Lung (tissue), 12 donors: ENCODE data around the gene KCNIP4. TPM values are rescaled to one million over a fixed set of nuclear protein-coding genes. Genes with fewer than 3 reads are reported as not detected.

Experiments
- ATAC-seq: fragments of 200-7000 bp; cut with Tn5 transposase; one replicate; pipeline ENCODE4 v1.9.1; 2020; ENCODE audit warnings: moderate number of reproducible peaks; ENCODE audit not compliant: insufficient read depth, low FRiP score
- DNase-seq, 3 donors: peaks; one replicate each; pipeline ENCODE4 v3.0.0-alpha.2; 2013 to 2017
- H3K27ac ChIP-seq, 2 donors: one replicate each; pipeline ENCODE4 v1.5.1; 2013; ENCODE audit warnings: mild to moderate bottlenecking in 2 of 2, moderate library complexity in 2 of 2, control low read depth in 1 of 2, inconsistent platforms in 1 of 2, low read depth in 1 of 2, low read length in 1 of 2
- H3K27me3 ChIP-seq, 3 donors: one replicate each; pipeline ENCODE4 v1.5.1; 2013; ENCODE audit warnings: low read length in 2 of 3; ENCODE audit not compliant: control insufficient read depth in 3 of 3, insufficient read depth in 3 of 3
- H3K36me3 ChIP-seq, 4 donors: one replicate each; pipeline ENCODE4 v1.5.1; 2013; ENCODE audit warnings: low read length in 4 of 4, mild to moderate bottlenecking in 1 of 4, moderate library complexity in 1 of 4; ENCODE audit not compliant: control insufficient read depth in 4 of 4, insufficient read depth in 4 of 4
- H3K4me1 ChIP-seq, 5 donors: one replicate each; pipeline ENCODE4 v1.5.1; 2013; ENCODE audit warnings: low read length in 5 of 5, mild to moderate bottlenecking in 2 of 5, moderate library complexity in 1 of 5; ENCODE audit not compliant: control insufficient read depth in 5 of 5, insufficient read depth in 5 of 5
- H3K4me3 ChIP-seq: one replicate; pipeline ENCODE4 v1.5.1; 2013; ENCODE audit warnings: mild to moderate bottlenecking, control low read depth, moderate library complexity
- H3K9ac ChIP-seq, 2 donors: one replicate each; pipeline ENCODE4 v1.5.1; 2013; ENCODE audit warnings: low read length in 2 of 2, control low read depth in 1 of 2; ENCODE audit not compliant: insufficient read depth in 1 of 2
- H3K9me3 ChIP-seq, 4 donors: one replicate each; pipeline ENCODE4 v1.5.1; 2013; ENCODE audit warnings: low read length in 3 of 4, mild to moderate bottlenecking in 1 of 4, moderate library complexity in 1 of 4; ENCODE audit not compliant: control insufficient read depth in 4 of 4, insufficient read depth in 3 of 4
- CTCF ChIP-seq: IDR thresholded peaks from 2 replicates; pipeline ENCODE4 v1.5.1; 2012; ENCODE audit warnings: mild to moderate bottlenecking; ENCODE audit errors: control extremely low read depth, extremely low read depth
- WGBS, 2 donors: extraction: QIAGEN DNeasy Blood & Tissue Kit; methylation state at CpG; one replicate each; pipeline ENCODE4 v1.1.7; 2013; 5-methylcytosine and 5-hydroxymethylcytosine counted together
- polyA plus RNA-seq, 2 donors: library from polyadenylated mRNA; stranded (reverse); fragments of 200-250 nt; gene quantifications; one replicate each; pipeline ENCODE4 v1.2.1, GENCODE V29; 2013
- total RNA-seq, 2 donors: library from RNA; depleted of rRNA in 1 of 2; stranded (reverse); fragments of >200 nt in 1 of 2; gene quantifications; one replicate each; pipeline ENCODE4 v1.2.1, GENCODE V29; 2014 to 2021
- donor health status: control.
- donor health status: control.
- donor health status: Bipolar disorder and iron deficiency.
- donor health status: healthy.
- donor health status: DM: yes; HTN: yes; CAD: no.

The KCNIP4 gene
- total and polyA plus RNA-seq, 4 donors, result 0.11 TPM; not detected in 3

DNA sequence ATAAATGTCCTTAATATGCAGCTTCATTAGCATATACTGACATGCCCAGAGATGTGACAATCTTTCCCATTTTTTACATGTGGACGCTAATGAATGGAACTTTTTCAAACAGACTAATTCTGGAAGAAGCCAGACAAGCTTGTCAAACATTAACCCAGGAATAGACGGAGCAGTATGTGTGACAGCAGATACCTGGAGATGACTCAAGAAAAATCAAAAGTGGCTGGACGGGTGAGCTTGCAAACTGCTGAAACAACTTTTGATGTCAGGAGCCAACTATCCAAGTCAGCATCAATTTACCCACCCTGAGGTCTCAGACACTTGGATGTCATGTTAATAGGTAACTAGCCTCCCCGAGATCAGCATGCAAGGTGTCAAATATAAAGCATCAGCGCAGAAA, 1065.3 kb downstream of the KCNIP4 start:
- WGBS, 2 donors, result 68 to 80% methylated on average over 5 of the region's 5 CpGs
- TF ChIP-seq CTCF, result no peak
- no peaks in the 10 kb centered on the region for H3K9me3 ChIP-seq
- no peaks in the 10 kb centered on the region for H3K36me3 ChIP-seq
- H3K9ac ChIP-seq, result no peak overlapping the region
- H3K27me3 ChIP-seq, result no peaks in the 10 kb centered on the region
- no peaks in the 10 kb centered on the region for H3K4me1 ChIP-seq
- no peak overlapping the region for H3K4me3 ChIP-seq
- ATAC-seq, result no peak
- H3K27ac ChIP-seq, result no peak overlapping the region
- DNase-seq, result peak in 1 of 3 donors; percentile 4

GRCh38 chr4:20882500-20882899, 1066.1 kb downstream of the KCNIP4 start:
- H3K4me1 ChIP-seq, result no peaks in the 10 kb centered on the region
- DNase-seq (no peak), ATAC-seq (no peak)
- 58 to 59% methylated on average over 11 of the region's 11 CpGs for WGBS, 2 donors
- H3K9me3 ChIP-seq, result no peaks in the 10 kb centered on the region
- H3K36me3 ChIP-seq, result no peaks in the 10 kb centered on the region
- no peak overlapping the region for H3K9ac ChIP-seq
- H3K27ac ChIP-seq, result no peak overlapping the region
- no peaks in the 10 kb centered on the region for H3K27me3 ChIP-seq
- no peak overlapping the region for H3K4me3 ChIP-seq
- no peak for TF ChIP-seq CTCF

DNA sequence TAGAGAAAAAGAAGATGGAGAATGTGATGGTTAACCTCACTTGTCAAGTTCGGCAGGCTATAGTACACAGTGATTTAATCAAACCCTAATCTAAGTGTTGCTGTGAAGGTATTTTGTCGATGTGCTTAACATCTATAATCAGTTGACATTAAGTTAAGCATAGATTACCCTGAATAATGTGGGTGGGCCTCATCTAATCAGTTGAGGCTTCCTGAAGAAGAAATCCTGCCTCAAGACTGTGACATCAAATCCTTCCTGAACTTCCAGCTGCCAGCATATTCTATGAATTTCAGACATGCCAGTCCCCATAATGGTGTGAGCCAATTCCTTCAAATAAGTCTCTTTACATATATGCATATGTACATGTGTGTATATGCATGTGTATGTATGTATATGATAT, 1066.9 kb downstream of the KCNIP4 start:
- no peak for TF ChIP-seq CTCF
- 77 to 91% methylated on average over 2 of the region's 2 CpGs for WGBS, 2 donors

GRCh38 chr4:20878806-20879205, 1069.8 kb downstream of the KCNIP4 start:
- ATAC-seq (no peak), DNase-seq (no peak)
- WGBS, 2 donors, result 78 to 80% methylated on average over 5 of the region's 5 CpGs
- TF ChIP-seq CTCF, result no peak
- H3K9ac ChIP-seq, result no peak overlapping the region
- no peak overlapping the region for H3K4me3 ChIP-seq
- H3K4me1 ChIP-seq, result no peaks in the 10 kb centered on the region
- peaks cover 0 to 3% (median 0%) of the 10 kb centered on the region in 4 donors for H3K9me3 ChIP-seq
- no peaks in the 10 kb centered on the region for H3K36me3 ChIP-seq
- no peaks in the 10 kb centered on the region for H3K27me3 ChIP-seq
- no peak overlapping the region for H3K27ac ChIP-seq

More for the DNA sequence above, 1066.9 kb downstream of the KCNIP4 start:
- H3K9ac ChIP-seq, result no peak overlapping the region
- ATAC-seq (no peak), DNase-seq (no peak)
- H3K9me3 ChIP-seq, result no peaks in the 10 kb centered on the region
- no peak overlapping the region for H3K4me3 ChIP-seq
- H3K27me3 ChIP-seq, result no peaks in the 10 kb centered on the region
- no peaks in the 10 kb centered on the region for H3K4me1 ChIP-seq
- H3K36me3 ChIP-seq, result no peaks in the 10 kb centered on the region
- H3K27ac ChIP-seq, result no peak overlapping the region
